Caco-2 (cell line): ENCODE measurements around the gene RAB26. TPM values are rescaled to one million over a fixed set of nuclear protein-coding genes. Genes with fewer than 3 reads are reported as not detected.
A peak's percentile ranks its signal among the peaks of the same experiment; 100 is the strongest.

Experiments
- BruUV-seq: library from RNA; stranded (reverse); fragments of 400-500 nt; replicated peaks from 2 replicates; lab custom pipeline; 2021; lab: Mats Ljungman, UMichigan
- CTCF ChIA-PET: fragments of 300-600 bp; sonication (Branson Sonifier 250); formaldehyde crosslinking; loops from one replicate; lab custom pipeline; 2022; ENCODE audit warnings: antibody characterized with exemption; lab: Charles Lee
- POLR2A ChIA-PET: fragments of 300-600 bp; sonication (Branson Sonifier 250); formaldehyde crosslinking; loops from one replicate; lab custom pipeline; 2022; ENCODE audit warnings: antibody characterized with exemption; lab: Charles Lee
- DNase-seq, 2 experiments: peaks; one replicate each; pipeline versions ENCODE4 v3.0.0 to v3.0.0-alpha.2; 2020 to 2022
- H3K27me3 ChIP-seq: replicated peaks from 2 replicates; pipeline ENCODE4 v1.6.0; 2011; ENCODE audit warnings: low read length; ENCODE audit not compliant: control insufficient read depth, insufficient read depth
- H3K36me3 ChIP-seq: 2 replicates; pipeline ENCODE4 v1.5.1; 2011; ENCODE audit warnings: low read length; ENCODE audit not compliant: control insufficient read depth, insufficient read depth
- H3K4me1 ChIP-seq: fragments of 250-450 bp; sonication (Bioruptor Pico); 2 replicates; pipeline ENCODE4 v1.5.1; 2020; ENCODE audit warnings: mild to moderate bottlenecking
- H3K4me3 ChIP-seq: 2 replicates; pipeline ENCODE4 v1.5.1; 2011; ENCODE audit warnings: low read depth, mild to moderate bottlenecking, control low read depth, low read length
- H3K9me3 ChIP-seq: fragments of 250-450 bp; sonication (Bioruptor Pico); 2 replicates; pipeline ENCODE4 v1.5.1; 2020; ENCODE audit warnings: mild to moderate bottlenecking, moderate library complexity
- H3K27ac Mint-ChIP-seq: one replicate; pipeline ENCODE4 v1.8.0; 2022; ENCODE audit warnings: mixed read lengths; ENCODE audit not compliant: unreplicated experiment
- H3K27me3 Mint-ChIP-seq: one replicate; pipeline ENCODE4 v1.8.0; 2022; ENCODE audit warnings: mixed read lengths; ENCODE audit not compliant: insufficient read depth, unreplicated experiment
- H3K36me3 Mint-ChIP-seq: one replicate; pipeline ENCODE4 v1.8.0; 2022; ENCODE audit warnings: mild to moderate bottlenecking, mixed read lengths; ENCODE audit not compliant: insufficient read depth, unreplicated experiment
- H3K4me1 Mint-ChIP-seq: one replicate; pipeline ENCODE4 v1.8.0; 2022; ENCODE audit warnings: low read depth, mixed read lengths; ENCODE audit not compliant: unreplicated experiment
- H3K4me3 Mint-ChIP-seq: one replicate; pipeline ENCODE4 v1.8.0; 2022; ENCODE audit warnings: mild to moderate bottlenecking, moderate library complexity, mixed read lengths; ENCODE audit not compliant: unreplicated experiment
- H3K9me3 Mint-ChIP-seq: one replicate; pipeline ENCODE4 v1.8.0; 2022; ENCODE audit warnings: mixed read lengths; ENCODE audit not compliant: unreplicated experiment
- intact Hi-C: fragments of 100-400 bp; cut with micrococcal nuclease; formaldehyde crosslinking; loops from one replicate; pipeline ENCODE4 v1.10.0; 2022; ENCODE audit not compliant: unreplicated experiment
- total RNA-seq: library from RNA; stranded (reverse); gene quantifications from 2 replicates; pipeline ENCODE4 v1.2.3, GENCODE V29; 2022
- TF ChIP-seq, protein P1 (sequence below), 2 experiments: fragments of 200-600 bp in 1 of 2; IDR thresholded peaks; 1 replicate in 1 of 2; 2 replicates in 1 of 2; pipeline versions ENCODE4 v1.5.1 to v1.8.0; 2011 to 2022; ENCODE audit warnings: antibody characterized with exemption in 1 of 2, control low read depth in 1 of 2, inconsistent platforms in 1 of 2, low read depth in 1 of 2, low read length in 1 of 2, mild to moderate bottlenecking in 1 of 2, moderate library complexity in 1 of 2; ENCODE audit not compliant: insufficient read depth in 1 of 2, severe bottlenecking in 1 of 2, unreplicated experiment in 1 of 2

RAB26 gene
- total RNA-seq, 1 experiment from 2014 or later = 1.0 TPM

DNA sequence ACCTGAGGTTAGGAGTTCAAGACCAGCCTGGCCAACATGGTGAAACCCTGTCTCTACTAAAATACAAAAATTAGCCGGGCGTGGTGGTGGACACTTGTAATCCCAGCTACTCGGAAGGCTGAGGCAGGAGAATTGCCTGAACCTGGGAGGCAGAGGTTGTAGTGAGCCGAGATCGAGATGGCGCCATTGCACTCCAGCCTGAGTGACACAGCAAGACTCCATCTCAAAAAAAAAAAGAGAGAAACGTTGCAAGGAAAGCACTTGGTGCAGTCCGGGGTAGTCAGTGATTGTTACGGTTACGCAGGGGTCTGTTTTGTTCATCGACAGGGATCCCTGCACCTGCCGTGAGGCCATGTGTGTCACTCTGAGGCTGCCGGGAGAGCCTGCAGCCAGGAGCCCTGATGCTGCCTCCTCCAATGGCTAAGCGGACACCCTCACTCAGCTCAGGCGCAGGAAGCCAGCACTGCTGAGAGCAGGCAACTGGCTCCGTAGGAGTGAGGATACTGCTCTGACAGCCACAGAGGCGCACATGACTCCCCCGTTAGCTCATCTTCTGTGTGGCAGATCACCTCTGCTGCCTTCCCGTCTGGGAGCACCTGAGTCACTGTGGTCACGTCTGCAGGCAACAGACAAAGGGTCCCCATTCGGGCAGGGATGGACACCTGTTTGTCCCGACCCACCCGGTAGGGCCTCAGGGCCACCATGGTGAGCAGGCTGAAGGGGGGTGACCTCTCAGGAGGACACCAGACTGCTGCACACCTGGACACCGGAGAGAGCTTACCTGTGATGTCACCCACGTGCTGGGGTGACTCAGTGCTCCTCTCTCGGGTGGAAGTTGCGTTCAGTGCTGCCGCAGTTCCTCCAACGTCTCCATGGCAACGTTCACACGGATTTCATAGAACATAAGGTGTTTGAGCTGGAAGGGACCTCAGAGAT lies 5.2 kb upstream of the RAB26 start:
- Mint-ChIP-seq H3K27ac (no peak overlapping the region), H3K36me3 (peaks cover 14% of the 10 kb centered on the region), H3K4me3 (no peak overlapping the region), H3K9me3 (no peaks in the 10 kb centered on the region), H3K4me1 (peaks cover 6% of the 10 kb centered on the region), H3K27me3 (no peaks in the 10 kb centered on the region)
- POLR2A ChIA-PET = interaction anchor here (0.6 kb wide), 1 partner anchor 12 kb away, joined by 8 read pairs; the partner anchor contains the start of gene TRAF7
- Histone ChIP-seq H3K27me3 (no peaks in the 10 kb centered on the region), H3K9me3 (no peaks in the 10 kb centered on the region), H3K4me1 (peaks cover 5% of the 10 kb centered on the region; the same call in 1 of the 2 replicates), H3K4me3 (no peak overlapping the region), H3K36me3 (no peaks in the 10 kb centered on the region)
- TF ChIP-seq, protein P1, sequence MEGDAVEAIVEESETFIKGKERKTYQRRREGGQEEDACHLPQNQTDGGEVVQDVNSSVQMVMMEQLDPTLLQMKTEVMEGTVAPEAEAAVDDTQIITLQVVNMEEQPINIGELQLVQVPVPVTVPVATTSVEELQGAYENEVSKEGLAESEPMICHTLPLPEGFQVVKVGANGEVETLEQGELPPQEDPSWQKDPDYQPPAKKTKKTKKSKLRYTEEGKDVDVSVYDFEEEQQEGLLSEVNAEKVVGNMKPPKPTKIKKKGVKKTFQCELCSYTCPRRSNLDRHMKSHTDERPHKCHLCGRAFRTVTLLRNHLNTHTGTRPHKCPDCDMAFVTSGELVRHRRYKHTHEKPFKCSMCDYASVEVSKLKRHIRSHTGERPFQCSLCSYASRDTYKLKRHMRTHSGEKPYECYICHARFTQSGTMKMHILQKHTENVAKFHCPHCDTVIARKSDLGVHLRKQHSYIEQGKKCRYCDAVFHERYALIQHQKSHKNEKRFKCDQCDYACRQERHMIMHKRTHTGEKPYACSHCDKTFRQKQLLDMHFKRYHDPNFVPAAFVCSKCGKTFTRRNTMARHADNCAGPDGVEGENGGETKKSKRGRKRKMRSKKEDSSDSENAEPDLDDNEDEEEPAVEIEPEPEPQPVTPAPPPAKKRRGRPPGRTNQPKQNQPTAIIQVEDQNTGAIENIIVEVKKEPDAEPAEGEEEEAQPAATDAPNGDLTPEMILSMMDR (IDR thresholded peaks at IDR 0.05; ENCODE audit: insufficient read depth in 1 of 2, low read depth in 1 of 2, low read length in 1 of 2, severe bottlenecking in 1 of 2, unreplicated experiment in 1 of 2) = no peak
- no TSS peak for BruUV-seq
- peak in 1 of 2 experiments; percentile 34 for DNase-seq
- CTCF ChIA-PET = no interaction called here
- intact Hi-C loops = no loop called here

DNA sequence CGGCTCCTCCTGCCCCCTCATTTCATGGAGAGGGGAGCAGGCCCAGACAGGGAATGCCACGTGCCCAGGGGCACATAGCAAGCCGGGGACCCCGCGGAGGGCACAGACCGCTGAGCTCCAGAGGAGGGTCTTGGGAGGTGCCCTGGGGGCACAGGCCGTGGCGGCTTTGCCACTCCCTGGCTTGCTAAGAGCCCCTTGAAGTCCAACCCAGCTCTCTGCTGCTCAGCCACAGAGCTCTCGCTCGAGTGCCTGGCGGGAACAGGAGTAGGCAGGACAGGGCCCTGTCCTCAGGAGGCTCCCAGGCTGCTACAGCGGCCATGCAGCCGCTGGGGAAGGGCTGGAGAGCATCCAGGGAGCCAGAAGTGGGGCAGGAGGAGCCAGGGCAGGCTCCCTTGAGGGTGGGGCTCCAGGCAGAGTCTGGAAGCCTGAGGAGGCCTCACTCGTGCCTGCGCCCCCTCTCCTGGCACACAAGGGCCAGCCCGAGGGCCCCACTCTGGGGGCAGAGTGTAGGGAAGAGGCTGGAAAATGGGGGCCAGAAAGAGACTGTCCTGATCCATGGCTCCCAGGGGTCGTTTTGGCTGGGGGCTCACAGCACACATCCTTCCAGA lies 4.4 kb upstream of the RAB26 start:
- no peaks in the 10 kb centered on the region for H3K27me3 Mint-ChIP-seq
- no peaks in the 10 kb centered on the region for H3K9me3 Mint-ChIP-seq
- intact Hi-C loops = no loop called here
- Histone ChIP-seq H3K9me3 (no peaks in the 10 kb centered on the region), H3K27me3 (no peaks in the 10 kb centered on the region), H3K4me1 (peaks cover 5% of the 10 kb centered on the region; the same call in 1 of the 2 replicates), H3K4me3 (no peak overlapping the region), H3K36me3 (no peaks in the 10 kb centered on the region)
- H3K27ac Mint-ChIP-seq = no peak overlapping the region
- peaks cover 6% of the 10 kb centered on the region for H3K4me1 Mint-ChIP-seq
- BruUV-seq = no TSS peak
- peak in 1 of 2 experiments; percentile 26 for DNase-seq
- H3K4me3 Mint-ChIP-seq = no peak overlapping the region
- ChIA-PET CTCF (no interaction called here), POLR2A (no interaction called here)
- peaks cover 14% of the 10 kb centered on the region for H3K36me3 Mint-ChIP-seq
- TF ChIP-seq, protein P1 (IDR thresholded peaks at IDR 0.05; ENCODE audit: insufficient read depth in 1 of 2, low read depth in 1 of 2, low read length in 1 of 2, severe bottlenecking in 1 of 2, unreplicated experiment in 1 of 2) = no peak

GRCh38 chr16:2145843-2146242 lies 2.6 kb upstream of the RAB26 start:
- DNase-seq = no peak
- H3K27me3 ChIP-seq = no peaks in the 10 kb centered on the region
- peaks cover 12% of the 10 kb centered on the region; the same call in 1 of the 2 replicates for H3K4me1 ChIP-seq
- H3K9me3 Mint-ChIP-seq = no peaks in the 10 kb centered on the region
- H3K27ac Mint-ChIP-seq = no peak overlapping the region
- intact Hi-C loops = no loop called here
- ChIA-PET POLR2A (interaction anchor here (0.6 to 2.7 kb wide), 2 partner anchors 10 kb away, joined by 3 to 15 read pairs; partner anchors contain the start of genes PKD1 and TRAF7), CTCF (no interaction called here)
- H3K9me3 ChIP-seq = no peaks in the 10 kb centered on the region
- no peak overlapping the region for H3K4me3 Mint-ChIP-seq
- no peaks in the 10 kb centered on the region for H3K36me3 ChIP-seq
- peaks cover 16% of the 10 kb centered on the region for H3K4me1 Mint-ChIP-seq
- TF ChIP-seq, protein P1 (IDR thresholded peaks at IDR 0.05; ENCODE audit: insufficient read depth in 1 of 2, low read depth in 1 of 2, low read length in 1 of 2, severe bottlenecking in 1 of 2, unreplicated experiment in 1 of 2) = no peak
- no peak overlapping the region for H3K4me3 ChIP-seq
- no TSS peak for BruUV-seq
- H3K27me3 Mint-ChIP-seq = no peaks in the 10 kb centered on the region
- peaks cover 21% of the 10 kb centered on the region for H3K36me3 Mint-ChIP-seq
